Fibroblast of lung (primary cell): Measurements from ENCODE around the gene ZNF226. TPM values are rescaled to one million over a fixed set of nuclear protein-coding genes. Genes with fewer than 3 reads are reported as not detected.
"Not testable (repeated sequence)": the region's sequence is repeated elsewhere in the genome, so short reads cannot be mapped to it uniquely, and the experiment has no call there.

Experiments used
- DNase-seq, 2 donors: peaks; one replicate each; pipeline versions ENCODE4 v3.0.0 to v3.0.0-alpha.2; 2010; ENCODE audit warnings: low read depth in 2 of 2
- H2AFZ ChIP-seq: 2 replicates; pipeline ENCODE4 v1.5.1; 2012; ENCODE audit warnings: low read length, control low read depth, inconsistent platforms
- H3K27ac ChIP-seq: 2 replicates; pipeline ENCODE4 v1.5.1; 2011; ENCODE audit warnings: low read length, control low read depth; ENCODE audit not compliant: insufficient read depth
- H3K27me3 ChIP-seq: 2 replicates; pipeline ENCODE4 v1.5.1; 2011; ENCODE audit warnings: mild to moderate bottlenecking, low read length; ENCODE audit not compliant: control insufficient read depth, insufficient read depth
- H3K36me3 ChIP-seq: 2 replicates; pipeline ENCODE4 v1.5.1; 2011; ENCODE audit warnings: low read length; ENCODE audit not compliant: control insufficient read depth, insufficient read depth
- H3K4me1 ChIP-seq: 2 replicates; pipeline ENCODE4 v1.5.1; 2011; ENCODE audit warnings: low read length; ENCODE audit not compliant: control insufficient read depth, insufficient read depth; ENCODE audit errors: extremely low read depth
- H3K4me2 ChIP-seq: 2 replicates; pipeline ENCODE4 v1.5.1; 2011; ENCODE audit warnings: low read length, control low read depth; ENCODE audit not compliant: insufficient read depth; ENCODE audit errors: extremely low read depth
- H3K4me3 ChIP-seq, 4 experiments: fragments of 200-600 bp in 1 of 4; sonication (generic) in 1 of 4; replicated peaks in 1 of 4; 2 replicates each; pipeline ENCODE4 v1.5.1; 2011 to 2016; ENCODE audit warnings: low read length in 4 of 4, low read depth in 3 of 4, mild to moderate bottlenecking in 3 of 4, control low read depth in 2 of 4, inconsistent platforms in 1 of 4, mixed read lengths in 1 of 4; ENCODE audit not compliant: insufficient read depth in 1 of 4; ENCODE audit errors: control extremely low read depth in 1 of 4
- H3K79me2 ChIP-seq: 2 replicates; pipeline ENCODE4 v1.5.1; 2012; ENCODE audit warnings: mild to moderate bottlenecking, low read length, inconsistent platforms; ENCODE audit not compliant: control insufficient read depth, insufficient read depth
- H3K9ac ChIP-seq: 2 replicates; pipeline ENCODE4 v1.5.1; 2011; ENCODE audit warnings: mild to moderate bottlenecking, low read length, control low read depth; ENCODE audit not compliant: insufficient read depth
- H3K9me3 ChIP-seq: 2 replicates; pipeline ENCODE4 v1.5.1; 2012; ENCODE audit warnings: low read depth, low read length; ENCODE audit not compliant: control insufficient read depth, insufficient read depth
- H4K20me1 ChIP-seq: 2 replicates; pipeline ENCODE4 v1.5.1; 2011; ENCODE audit warnings: low read length; ENCODE audit not compliant: control insufficient read depth, insufficient read depth; ENCODE audit errors: extremely low read depth
- polyA plus RNA-seq, 2 donors: library from polyadenylated mRNA; depleted of rRNA in 1 of 2; stranded (reverse) in 1 of 2; unstranded in 1 of 2; fragments of >200 nt; gene quantifications; 2 replicates each; pipeline ENCODE4 v1.2.1, GENCODE V29; 2011 to 2012; ENCODE audit warnings: missing spikeins in 1 of 2
- total RNA-seq: library from RNA; depleted of rRNA; stranded (reverse); fragments of >200 nt; gene quantifications from 2 replicates; pipeline ENCODE4 v1.2.1, GENCODE V29; 2014

Gene ZNF226
- total and polyA plus RNA-seq, 2 donors (not counting 1 experiment from before 2014, with no cell fraction given) = 21.4 to 30.7 TPM

GRCh38 chr19:44220761-44221160 is 55.9 kb downstream of the ZNF226 start:
- not testable (repeated sequence) for H3K79me2 ChIP-seq, H2AFZ ChIP-seq, H3K4me1 ChIP-seq, H3K4me2 ChIP-seq, H3K4me3 ChIP-seq, H3K9ac ChIP-seq, H3K36me3 ChIP-seq, H3K9me3 ChIP-seq, H4K20me1 ChIP-seq, DNase-seq, H3K27me3 ChIP-seq, H3K27ac ChIP-seq

GRCh38 chr19:44221291-44221690 is 56.4 kb downstream of the ZNF226 start:
- DNase-seq, H3K9me3 ChIP-seq, H3K36me3 ChIP-seq, H3K4me3 ChIP-seq, H2AFZ ChIP-seq, H3K27ac ChIP-seq, H3K79me2 ChIP-seq, H3K4me2 ChIP-seq, H3K9ac ChIP-seq, H3K27me3 ChIP-seq, H3K4me1 ChIP-seq, H4K20me1 ChIP-seq: not testable (repeated sequence)

Other genes with a start within 250 kb of the ZNF226 start
- gene ZNF45, start 229.8 kb upstream of the ZNF226 start, total RNA-seq = 18.5 and 22.1 TPM in 2 replicates
- gene ZNF45, start 229.8 kb upstream of the ZNF226 start, polyA plus RNA-seq = 11.6 and 13.2 TPM in 2 replicates
- gene ZNF221, start 213.9 kb upstream of the ZNF226 start, total RNA-seq = 8.5 and 15.2 TPM in 2 replicates
- 2.3 and 2.4 TPM in 2 replicates for gene ZNF221, start 213.9 kb upstream of the ZNF226 start, polyA plus RNA-seq
- 9.0 and 12.2 TPM in 2 replicates for gene ZNF155, start 180.9 kb upstream of the ZNF226 start, total RNA-seq
- gene ZNF155, start 180.9 kb upstream of the ZNF226 start, polyA plus RNA-seq = 5.6 and 7.4 TPM in 2 replicates
- gene ZNF230, start 162.1 kb upstream of the ZNF226 start, total RNA-seq = 4.0 and 4.6 TPM in 2 replicates
- 2.0 and 3.5 TPM in 2 replicates for gene ZNF230, start 162.1 kb upstream of the ZNF226 start, polyA plus RNA-seq
- 12.1 and 13.0 TPM in 2 replicates for gene ZNF222, start 139.7 kb upstream of the ZNF226 start, total RNA-seq
- gene ZNF222, start 139.7 kb upstream of the ZNF226 start, polyA plus RNA-seq = 4.3 and 6.0 TPM in 2 replicates
- 4.6 and 5.3 TPM in 2 replicates for gene ZNF223, start 113.1 kb upstream of the ZNF226 start, total RNA-seq
- 4.3 TPM in 2 replicates for gene ZNF223, start 113.1 kb upstream of the ZNF226 start, polyA plus RNA-seq
- 3.3 and 4.0 TPM in 2 replicates for gene ZNF284, start 92.9 kb upstream of the ZNF226 start, total RNA-seq
- 1.2 and 2.7 TPM in 2 replicates for gene ZNF284, start 92.9 kb upstream of the ZNF226 start, polyA plus RNA-seq
- 31.1 and 37.0 TPM in 2 replicates for gene ZNF224, start 70.7 kb upstream of the ZNF226 start, total RNA-seq
- gene ZNF224, start 70.7 kb upstream of the ZNF226 start, polyA plus RNA-seq = 8.8 and 12.4 TPM in 2 replicates
- gene ZNF225, start 51.7 kb upstream of the ZNF226 start, total RNA-seq = 8.2 and 10.2 TPM in 2 replicates
- 2.2 and 3.1 TPM in 2 replicates for gene ZNF225, start 51.7 kb upstream of the ZNF226 start, polyA plus RNA-seq
- gene ZNF234, start 23.5 kb upstream of the ZNF226 start, total RNA-seq = 13.9 and 15.9 TPM in 2 replicates
- gene ZNF234, start 23.5 kb upstream of the ZNF226 start, polyA plus RNA-seq = 3.4 and 5.7 TPM in 2 replicates
- gene ZNF227, start 47.4 kb downstream of the ZNF226 start, total RNA-seq = 27.7 and 32.0 TPM in 2 replicates
- 8.3 and 9.9 TPM in 2 replicates for gene ZNF227, start 47.4 kb downstream of the ZNF226 start, polyA plus RNA-seq
- 3.6 and 5.9 TPM in 2 replicates for gene ZNF233, start 94.8 kb downstream of the ZNF226 start, total RNA-seq
- gene ZNF233, start 94.8 kb downstream of the ZNF226 start, polyA plus RNA-seq = 0.96 and 1.3 TPM in 2 replicates
- gene ZNF235, start 139.9 kb downstream of the ZNF226 start, total RNA-seq = 2.8 and 5.8 TPM in 2 replicates
- gene ZNF235, start 139.9 kb downstream of the ZNF226 start, polyA plus RNA-seq = 1.7 and 2.9 TPM in 2 replicates
- 9.1 and 10.0 TPM in 2 replicates for gene ZNF112, start 191.6 kb downstream of the ZNF226 start, total RNA-seq
- gene ZNF112, start 191.6 kb downstream of the ZNF226 start, polyA plus RNA-seq = 2.9 and 4.9 TPM in 2 replicates
- 5.0 and 5.6 TPM in 2 replicates for gene ZNF285, start 236.5 kb downstream of the ZNF226 start, total RNA-seq
- 0.94 and 1.9 TPM in 2 replicates for gene ZNF285, start 236.5 kb downstream of the ZNF226 start, polyA plus RNA-seq